Prostate gland (tissue), 2 donors: ENCODE measurements around the gene SPOP. TPM values are rescaled to one million over a fixed set of nuclear protein-coding genes. Genes with fewer than 3 reads are reported as not detected.
A peak's percentile ranks its signal among the peaks of the same experiment; 100 is the strongest.

ENCODE experiments used
- DNase-seq: peaks from one replicate; pipeline ENCODE4 v3.0.0-alpha.2; 2019; ENCODE audit warnings: low spot score
- H3K27ac ChIP-seq, 2 donors: fragments of 200-600 bp; sonication (generic); 2 replicates each; pipeline ENCODE4 v1.5.1; 2017 to 2019
- H3K27me3 ChIP-seq: fragments of 200-600 bp; sonication (generic); replicated peaks from 2 replicates; pipeline ENCODE4 v1.5.1; 2019; ENCODE audit not compliant: insufficient read depth
- H3K36me3 ChIP-seq, 2 donors: fragments of 200-600 bp; sonication (generic); 1 replicate in 1 of 2; 2 replicates in 1 of 2; pipeline versions ENCODE4 v1.5.1 to v1.8.1; 2017 to 2019
- H3K4me1 ChIP-seq: fragments of 200-600 bp; sonication (generic); replicated peaks from 2 replicates; pipeline ENCODE4 v1.5.1; 2019
- H3K4me3 ChIP-seq, 2 donors: fragments of 200-600 bp; sonication (generic); 2 replicates each; pipeline ENCODE4 v1.5.1; 2017 to 2019
- H3K9me3 ChIP-seq: fragments of 200-600 bp; sonication (generic); 2 replicates; pipeline ENCODE4 v1.5.1; 2017
- CTCF ChIP-seq, 4 experiments: fragments of 200-600 bp in 2 of 4; fragments of 450-650 bp in 2 of 4; sonication (generic) in 2 of 4; IDR thresholded peaks; 1 replicate in 3 of 4; 2 replicates in 1 of 4; pipeline ENCODE4 v1.5.1; 2016 to 2019; ENCODE audit warnings: antibody characterized with exemption in 4 of 4, mild to moderate bottlenecking in 2 of 4, moderate library complexity in 2 of 4
- POLR2A ChIP-seq: fragments of 450-650 bp; IDR thresholded peaks from one replicate; pipeline ENCODE4 v1.6.1; 2016; ENCODE audit warnings: antibody characterized with exemption, mild to moderate bottlenecking
- POLR2AphosphoS5 ChIP-seq: sonication (generic); formaldehyde crosslinking; IDR thresholded peaks from one replicate; pipeline ENCODE4 v1.6.1; 2017; ENCODE audit warnings: antibody characterized with exemption
- WGBS: methylation state at CpG from one replicate; pipeline ENCODE4 v1.1.5; 2018; 5-methylcytosine and 5-hydroxymethylcytosine counted together
- intact Hi-C: fragments of 100-400 bp; cut with DNase I; formaldehyde crosslinking; loops from one replicate; pipeline ENCODE4 v1.14.2; 2022
- total RNA-seq, 2 donors: library from RNA; depleted of rRNA; stranded (reverse); fragments of >200 nt; gene quantifications; one replicate each; pipeline ENCODE4 v1.1.0, GENCODE V29; 2016

The SPOP gene
- total RNA-seq, 2 donors from 2014 or later = 80.8 to 93.0 TPM

DNA sequence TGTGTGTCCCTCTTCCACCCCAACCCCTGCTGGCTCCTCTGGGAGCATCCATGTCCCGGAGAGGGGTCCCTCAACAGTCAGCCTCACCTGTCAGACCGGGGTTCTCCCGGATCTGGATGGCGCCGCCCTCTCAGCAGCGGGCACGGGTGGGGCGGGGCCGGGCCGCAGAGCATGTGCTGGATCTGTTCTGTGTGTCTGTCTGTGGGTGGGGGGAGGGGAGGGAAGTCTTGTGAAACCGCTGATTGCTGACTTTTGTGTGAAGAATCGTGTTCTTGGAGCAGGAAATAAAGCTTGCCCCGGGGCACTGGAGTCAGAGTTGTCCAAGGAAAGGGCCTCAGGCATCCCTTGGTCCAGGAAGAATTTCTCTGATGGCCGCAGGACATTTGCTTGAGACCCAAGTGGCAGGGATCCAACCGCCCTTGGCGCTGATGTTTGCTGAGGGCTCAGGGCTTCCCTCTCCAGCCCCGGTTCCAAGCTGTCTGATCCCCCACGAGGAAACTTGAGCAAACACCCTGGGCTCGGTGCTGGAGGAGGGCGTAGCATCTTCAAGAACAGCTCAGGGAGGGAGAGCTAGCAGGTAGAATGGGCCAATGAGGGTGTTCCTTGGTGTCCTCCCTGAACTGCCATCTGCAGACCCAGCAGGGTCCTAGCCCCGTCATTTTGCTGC is 97.7 kb downstream of the SPOP start:
- WGBS = 63% methylated on average over 21 of the region's 21 CpGs
- DNase-seq = no peak

GRCh38 chr17:49579522-49579921 is 98.4 kb downstream of the SPOP start:
- no peak for DNase-seq
- Histone ChIP-seq H3K36me3 (no peaks in the 10 kb centered on the region), H3K4me3 (no peak overlapping the region), H3K4me1 (no peaks in the 10 kb centered on the region), H3K27ac (no peak overlapping the region), H3K9me3 (no peaks in the 10 kb centered on the region), H3K27me3 (no peaks in the 10 kb centered on the region)
- TF ChIP-seq POLR2A (no peak), CTCF (IDR thresholded peaks at IDR 0.05) (no peak), POLR2AphosphoS5 (no peak)
- intact Hi-C loops = loop anchor here (5.0 kb wide), 1 partner anchor 38 kb away; no protein-coding TSS in a partner anchor
- WGBS = 92% methylated on average over 5 of the region's 5 CpGs

More for the DNA sequence above, 97.7 kb downstream of the SPOP start:
- Histone ChIP-seq H3K27ac (no peak overlapping the region), H3K36me3 (no peaks in the 10 kb centered on the region), H3K4me1 (no peaks in the 10 kb centered on the region), H3K27me3 (no peaks in the 10 kb centered on the region), H3K4me3 (no peak overlapping the region), H3K9me3 (no peaks in the 10 kb centered on the region)
- no peak for TF ChIP-seq POLR2AphosphoS5
- no peak for TF ChIP-seq POLR2A
- TF ChIP-seq CTCF (IDR thresholded peaks at IDR 0.05) = no peak
- intact Hi-C loops = no loop called here

GRCh38 chr17:49578952-49579500 is 98.9 kb downstream of the SPOP start:
- Histone ChIP-seq H3K4me3 (no peak overlapping the region), H3K4me1 (no peaks in the 10 kb centered on the region), H3K9me3 (no peaks in the 10 kb centered on the region), H3K36me3 (no peaks in the 10 kb centered on the region), H3K27ac (no peak overlapping the region), H3K27me3 (no peaks in the 10 kb centered on the region)
- intact Hi-C loops = loop anchor here (5.0 kb wide), 1 partner anchor 38 kb away; no protein-coding TSS in a partner anchor
- TF ChIP-seq POLR2AphosphoS5 = no peak
- WGBS = 86% methylated on average over 17 of the region's 17 CpGs
- no peak for DNase-seq

DNA sequence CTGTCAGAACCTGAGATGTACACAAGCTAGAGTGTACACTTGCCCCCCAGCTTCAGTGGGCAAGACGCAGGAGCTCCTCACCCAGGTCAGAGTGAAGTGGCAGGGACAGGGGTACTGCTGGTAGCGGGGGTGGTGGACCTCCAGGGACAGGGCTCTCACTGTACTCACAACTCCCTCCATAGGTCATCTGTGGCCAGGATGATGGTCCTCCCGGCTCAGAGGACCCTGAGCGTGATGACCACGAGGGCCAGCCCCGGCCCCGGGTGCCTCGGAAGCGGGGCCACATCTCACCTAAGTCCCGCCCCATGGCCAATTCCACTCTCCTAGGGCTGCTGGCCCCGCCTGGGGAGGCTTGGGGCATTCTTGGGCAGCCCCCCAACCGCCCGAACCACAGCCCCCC is 99.5 kb downstream of the SPOP start:
- 94% methylated on average over 12 of the region's 13 CpGs for WGBS
- no peak for DNase-seq
- Histone ChIP-seq H3K36me3 (no peaks in the 10 kb centered on the region), H3K27me3 (no peaks in the 10 kb centered on the region), H3K9me3 (no peaks in the 10 kb centered on the region), H3K4me1 (no peaks in the 10 kb centered on the region), H3K27ac (no peak overlapping the region), H3K4me3 (no peak overlapping the region)
- TF ChIP-seq POLR2A = no peak
- intact Hi-C loops = loop anchor here (5.0 kb wide), 1 partner anchor 39 kb away; no protein-coding TSS in a partner anchor

DNA sequence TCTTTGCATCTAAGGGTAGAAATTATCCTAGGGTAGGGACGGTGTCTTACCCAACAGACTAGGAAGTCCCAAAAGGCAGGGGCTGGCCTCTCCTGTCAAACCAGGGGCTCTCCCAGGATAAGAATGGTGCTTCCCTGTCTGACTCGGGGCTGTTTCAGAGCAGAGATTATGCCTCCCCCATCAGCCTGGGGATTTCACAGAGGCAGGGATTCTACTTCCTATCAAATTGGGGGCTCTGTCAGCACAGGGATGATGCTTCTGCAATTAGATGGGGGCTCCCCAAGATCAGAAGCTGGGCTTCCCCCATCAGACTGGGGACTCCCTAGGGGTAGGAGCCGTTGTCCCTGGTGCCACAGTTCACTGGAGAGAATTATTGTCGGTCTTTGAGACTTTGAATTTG is 99.9 kb downstream of the SPOP start:
- DNase-seq = no peak
- no peaks in the 10 kb centered on the region for H3K27me3 ChIP-seq
- intact Hi-C loops = loop anchor here (5.0 kb wide), 1 partner anchor 39 kb away; no protein-coding TSS in a partner anchor
- 57% methylated on average over 4 of the region's 4 CpGs for WGBS
- no peaks in the 10 kb centered on the region for H3K36me3 ChIP-seq
- no peaks in the 10 kb centered on the region for H3K9me3 ChIP-seq
- H3K4me3 ChIP-seq = no peak overlapping the region
- TF ChIP-seq POLR2A (no peak), CTCF (IDR thresholded peaks at IDR 0.05) (no peak), POLR2AphosphoS5 (no peak)
- no peaks in the 10 kb centered on the region for H3K4me1 ChIP-seq
- H3K27ac ChIP-seq = no peak overlapping the region

DNA sequence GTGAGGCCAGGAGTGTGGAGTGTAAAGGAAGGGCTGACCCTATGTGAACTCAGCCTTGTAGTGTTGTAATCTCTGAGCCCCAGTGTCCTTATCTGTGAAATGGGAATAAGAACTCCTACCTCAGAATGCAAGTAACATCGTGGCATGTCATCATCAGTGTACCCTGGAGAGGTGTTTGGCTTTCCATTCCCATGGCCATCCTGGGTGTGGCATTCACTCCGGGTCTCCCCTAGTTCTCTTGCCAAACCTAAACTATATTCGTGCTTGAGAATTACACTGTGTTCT is 100.3 kb downstream of the SPOP start:
- no peak overlapping the region for H3K4me3 ChIP-seq
- TF ChIP-seq CTCF (IDR thresholded peaks at IDR 0.05) (no peak), POLR2A (no peak), POLR2AphosphoS5 (no peak)
- no peaks in the 10 kb centered on the region for H3K36me3 ChIP-seq
- WGBS = 38% methylated on average over 3 of the region's 3 CpGs
- no peaks in the 10 kb centered on the region for H3K4me1 ChIP-seq
- intact Hi-C loops = loop anchor here (5.0 kb wide), 1 partner anchor 40 kb away; no protein-coding TSS in a partner anchor
- no peaks in the 10 kb centered on the region for H3K9me3 ChIP-seq
- H3K27me3 ChIP-seq = no peaks in the 10 kb centered on the region
- no peak for DNase-seq
- peak overlapping the region; percentile 67 to 77 for H3K27ac ChIP-seq
